HFFc6 (cell line): ENCODE data around the gene LAD1. TPM values are rescaled to one million over a fixed set of nuclear protein-coding genes. Genes with fewer than 3 reads are reported as not detected.

ENCODE experiments used
- DNase-seq: peaks from one replicate; pipeline ENCODE4 v3.0.0-alpha.2; 2018
- H3K27ac Mint-ChIP-seq: 2 replicates; pipeline ENCODE4 v1.8.0; 2020; ENCODE audit warnings: mild to moderate bottlenecking, mixed read lengths
- H3K27me3 Mint-ChIP-seq: 2 replicates; pipeline ENCODE4 v1.8.0; 2021; ENCODE audit warnings: mild to moderate bottlenecking, moderate library complexity, mixed read lengths; ENCODE audit not compliant: insufficient read depth
- H3K36me3 Mint-ChIP-seq: 2 replicates; pipeline ENCODE4 v1.8.0; 2021; ENCODE audit warnings: low read depth, mixed read lengths
- H3K4me1 Mint-ChIP-seq: 2 replicates; pipeline ENCODE4 v1.8.0; 2020; ENCODE audit warnings: low read depth, mixed read lengths
- H3K4me3 Mint-ChIP-seq: 2 replicates; pipeline ENCODE4 v1.8.0; 2020; ENCODE audit warnings: mild to moderate bottlenecking, moderate library complexity, mixed read lengths
- H3K9me3 Mint-ChIP-seq: 2 replicates; pipeline ENCODE4 v1.8.0; 2020; ENCODE audit warnings: mild to moderate bottlenecking, mixed read lengths
- total RNA-seq, 6 experiments: library from RNA; stranded (reverse); fragmentation: NEBNext Ultra II Directional; extraction: Animal tissue kit (Norgen Biotek cat#: 25700); gene quantifications; 2 replicates in 1 of 6; 3 replicates in 5 of 6; pipeline ENCODE4 v1.2.3, GENCODE V29; 2021
- TF ChIP-seq, protein P1 (sequence below): fragments of 200-600 bp; sonication (generic); IDR thresholded peaks from 2 replicates; pipeline ENCODE4 v1.5.0; 2021; ENCODE audit warnings: antibody characterized with exemption, mild to moderate bottlenecking

Gene LAD1
- total RNA-seq, 6 experiments from 2014 or later, result not detected

DNA sequence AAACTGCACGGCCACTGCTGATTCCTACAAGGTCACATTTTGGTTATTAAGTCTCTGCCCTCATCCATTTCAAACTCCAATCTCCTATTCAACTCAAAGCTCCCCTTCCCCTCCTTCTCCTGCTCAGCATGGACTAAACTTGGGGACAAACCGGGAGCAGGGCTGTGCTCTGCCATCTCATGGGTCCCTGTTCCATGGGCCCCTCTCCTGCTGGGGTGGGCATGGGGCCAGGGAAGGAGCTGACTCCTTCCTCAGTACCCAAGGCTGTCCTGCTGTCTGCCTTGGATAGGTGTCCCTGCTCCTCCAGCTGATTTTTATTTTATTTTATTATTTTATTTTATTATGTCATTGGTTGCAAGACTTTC, 48.8 kb downstream of the LAD1 start:
- peaks cover 30% of the 10 kb centered on the region for H3K27me3 Mint-ChIP-seq
- no peak overlapping the region for H3K4me3 Mint-ChIP-seq
- no peaks in the 10 kb centered on the region for H3K36me3 Mint-ChIP-seq
- no peaks in the 10 kb centered on the region for H3K9me3 Mint-ChIP-seq
- H3K27ac Mint-ChIP-seq, result no peak overlapping the region
- no peaks in the 10 kb centered on the region for H3K4me1 Mint-ChIP-seq
- no peak for DNase-seq
- TF ChIP-seq, protein P1, sequence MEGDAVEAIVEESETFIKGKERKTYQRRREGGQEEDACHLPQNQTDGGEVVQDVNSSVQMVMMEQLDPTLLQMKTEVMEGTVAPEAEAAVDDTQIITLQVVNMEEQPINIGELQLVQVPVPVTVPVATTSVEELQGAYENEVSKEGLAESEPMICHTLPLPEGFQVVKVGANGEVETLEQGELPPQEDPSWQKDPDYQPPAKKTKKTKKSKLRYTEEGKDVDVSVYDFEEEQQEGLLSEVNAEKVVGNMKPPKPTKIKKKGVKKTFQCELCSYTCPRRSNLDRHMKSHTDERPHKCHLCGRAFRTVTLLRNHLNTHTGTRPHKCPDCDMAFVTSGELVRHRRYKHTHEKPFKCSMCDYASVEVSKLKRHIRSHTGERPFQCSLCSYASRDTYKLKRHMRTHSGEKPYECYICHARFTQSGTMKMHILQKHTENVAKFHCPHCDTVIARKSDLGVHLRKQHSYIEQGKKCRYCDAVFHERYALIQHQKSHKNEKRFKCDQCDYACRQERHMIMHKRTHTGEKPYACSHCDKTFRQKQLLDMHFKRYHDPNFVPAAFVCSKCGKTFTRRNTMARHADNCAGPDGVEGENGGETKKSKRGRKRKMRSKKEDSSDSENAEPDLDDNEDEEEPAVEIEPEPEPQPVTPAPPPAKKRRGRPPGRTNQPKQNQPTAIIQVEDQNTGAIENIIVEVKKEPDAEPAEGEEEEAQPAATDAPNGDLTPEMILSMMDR, result no peak

DNA sequence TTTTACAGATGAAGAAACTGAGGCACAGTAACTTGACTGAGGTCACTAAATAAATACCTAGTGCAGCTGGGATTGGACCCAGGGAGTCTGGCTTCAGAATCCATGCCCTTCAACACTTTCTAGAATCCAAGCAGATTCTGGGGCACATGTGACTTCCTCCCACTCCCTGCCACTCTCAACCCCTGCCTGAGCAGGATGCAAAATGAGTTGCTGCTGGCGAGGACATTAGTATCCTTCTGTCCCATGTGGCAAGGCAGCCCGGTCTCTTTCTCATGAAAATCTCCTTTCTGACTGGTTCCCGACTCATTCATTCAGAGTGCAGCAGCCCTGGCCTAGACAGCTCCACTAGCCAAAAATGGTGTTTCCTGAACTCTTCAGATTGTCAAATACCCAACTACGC, 50.0 kb downstream of the LAD1 start:
- Mint-ChIP-seq H3K27ac (no peak overlapping the region), H3K36me3 (no peaks in the 10 kb centered on the region), H3K9me3 (no peaks in the 10 kb centered on the region), H3K4me3 (no peak overlapping the region), H3K27me3 (peaks cover 30% of the 10 kb centered on the region), H3K4me1 (no peaks in the 10 kb centered on the region)
- TF ChIP-seq, protein P1, result no peak
- DNase-seq, result no peak

DNA sequence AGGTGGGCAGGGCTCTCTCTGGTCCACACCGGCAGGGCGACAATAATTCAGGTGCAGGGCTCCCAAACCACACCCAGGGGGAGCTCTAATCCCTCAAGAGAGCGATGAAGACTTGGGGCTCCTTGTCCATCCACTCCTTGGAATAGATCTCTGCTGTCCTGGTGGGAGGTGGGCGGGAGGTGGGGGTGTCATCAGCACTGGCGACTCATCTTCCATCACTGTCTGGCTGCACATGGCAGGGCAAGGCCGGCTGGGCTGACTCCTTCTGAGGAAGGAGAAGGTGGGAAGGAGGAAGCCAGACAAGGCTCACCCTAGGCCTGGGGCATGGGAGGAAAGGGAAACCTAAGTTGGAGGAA, 50.9 kb downstream of the LAD1 start:
- Mint-ChIP-seq H3K27ac (no peak overlapping the region), H3K4me3 (no peak overlapping the region), H3K4me1 (no peaks in the 10 kb centered on the region), H3K9me3 (no peaks in the 10 kb centered on the region), H3K27me3 (peaks cover 23% of the 10 kb centered on the region), H3K36me3 (no peaks in the 10 kb centered on the region)
- DNase-seq, result peak; percentile 52
- TF ChIP-seq, protein P1, result peak; percentile 80

DNA sequence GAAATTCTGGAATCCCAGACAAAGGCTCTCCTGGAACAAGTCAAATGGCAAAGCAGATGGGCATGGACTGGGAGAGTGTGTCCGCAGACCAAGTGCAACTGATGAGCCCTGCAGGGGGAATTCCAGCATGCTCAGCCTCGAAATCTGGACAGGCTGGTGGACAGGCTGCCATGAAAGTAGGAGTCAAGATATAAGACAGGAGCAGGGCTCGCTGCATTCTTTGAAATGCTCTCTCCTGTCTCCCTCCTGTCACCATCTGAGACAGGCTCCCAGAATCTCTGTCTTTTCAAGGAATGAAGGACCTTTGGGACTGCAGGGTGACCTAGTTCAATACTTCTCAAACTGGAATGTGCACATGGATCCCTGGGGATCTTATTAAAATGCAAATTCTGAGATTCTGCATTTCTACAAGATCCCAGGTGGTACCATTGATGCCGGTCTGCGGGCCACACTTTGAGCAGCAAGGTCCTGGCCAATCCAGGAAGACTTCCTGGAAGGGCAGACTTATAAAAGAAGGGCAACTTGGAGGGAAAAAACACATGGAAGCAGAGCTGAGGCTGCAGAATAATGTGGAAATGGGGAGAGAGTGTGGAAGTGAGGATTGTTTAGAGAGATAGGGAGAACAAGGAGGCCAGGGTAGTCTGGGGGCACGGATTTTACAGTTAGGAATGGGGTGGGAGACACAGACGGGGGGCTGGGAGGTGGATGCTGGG, 51.5 kb downstream of the LAD1 start:
- Mint-ChIP-seq H3K9me3 (no peaks in the 10 kb centered on the region), H3K36me3 (no peaks in the 10 kb centered on the region), H3K27ac (no peak overlapping the region), H3K4me1 (no peaks in the 10 kb centered on the region), H3K27me3 (peaks cover 22% of the 10 kb centered on the region), H3K4me3 (no peak overlapping the region)
- no peak for DNase-seq
- TF ChIP-seq, protein P1, result no peak

DNA sequence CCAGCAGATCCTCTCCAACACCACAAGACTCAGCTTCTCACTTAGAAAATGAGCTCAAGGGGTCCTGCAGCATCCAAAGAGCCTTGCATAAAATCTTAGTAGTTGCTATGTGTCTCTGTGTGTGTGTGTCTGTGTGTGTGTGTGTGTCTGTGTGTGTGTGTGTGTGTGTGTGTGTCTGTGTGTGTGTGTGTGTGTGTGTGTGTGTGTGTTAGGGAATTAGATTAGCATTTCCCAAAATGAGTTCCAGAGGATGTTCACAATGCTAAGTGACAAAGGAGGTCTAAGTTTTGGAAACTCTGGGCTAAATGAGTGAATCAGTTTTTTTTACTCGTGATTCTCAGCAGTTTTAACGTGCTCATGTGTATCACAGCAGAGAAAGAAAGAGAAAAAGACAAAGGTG, 52.1 kb downstream of the LAD1 start:
- no peak for DNase-seq
- H3K36me3 Mint-ChIP-seq, result no peaks in the 10 kb centered on the region
- TF ChIP-seq, protein P1, result peak; percentile 2; the same call in 1 of the 2 replicates
- H3K27me3 Mint-ChIP-seq, result peaks cover 22% of the 10 kb centered on the region
- H3K4me3 Mint-ChIP-seq, result no peak overlapping the region
- H3K4me1 Mint-ChIP-seq, result no peaks in the 10 kb centered on the region
- H3K9me3 Mint-ChIP-seq, result no peaks in the 10 kb centered on the region
- H3K27ac Mint-ChIP-seq, result no peak overlapping the region
